GM13976 (cell line): ENCODE measurements around the gene CSF2RB.

Experiments
- DNase-seq: peaks from one replicate; pipeline ENCODE4 v3.0.0; 2012; ENCODE audit warnings: low spot score
- in situ Hi-C: fragments of 300-500 bp; cut with MboI; formaldehyde crosslinking; loops from one replicate; pipeline ENCODE4 v1.12.0; 2022; ENCODE audit warnings: low sequenced_read_pairs, mixed read lengths, inconsistent platforms; ENCODE audit not compliant: unreplicated experiment
- TF ChIP-seq, protein P1 (sequence below): IDR thresholded peaks from 2 replicates; pipeline ENCODE4 v1.5.1; 2012; ENCODE audit warnings: borderline replicate concordance, mild to moderate bottlenecking; ENCODE audit not compliant: insufficient read depth; ENCODE audit errors: extremely low read depth, missing control alignments, control extremely low read depth

Gene CSF2RB

DNA sequence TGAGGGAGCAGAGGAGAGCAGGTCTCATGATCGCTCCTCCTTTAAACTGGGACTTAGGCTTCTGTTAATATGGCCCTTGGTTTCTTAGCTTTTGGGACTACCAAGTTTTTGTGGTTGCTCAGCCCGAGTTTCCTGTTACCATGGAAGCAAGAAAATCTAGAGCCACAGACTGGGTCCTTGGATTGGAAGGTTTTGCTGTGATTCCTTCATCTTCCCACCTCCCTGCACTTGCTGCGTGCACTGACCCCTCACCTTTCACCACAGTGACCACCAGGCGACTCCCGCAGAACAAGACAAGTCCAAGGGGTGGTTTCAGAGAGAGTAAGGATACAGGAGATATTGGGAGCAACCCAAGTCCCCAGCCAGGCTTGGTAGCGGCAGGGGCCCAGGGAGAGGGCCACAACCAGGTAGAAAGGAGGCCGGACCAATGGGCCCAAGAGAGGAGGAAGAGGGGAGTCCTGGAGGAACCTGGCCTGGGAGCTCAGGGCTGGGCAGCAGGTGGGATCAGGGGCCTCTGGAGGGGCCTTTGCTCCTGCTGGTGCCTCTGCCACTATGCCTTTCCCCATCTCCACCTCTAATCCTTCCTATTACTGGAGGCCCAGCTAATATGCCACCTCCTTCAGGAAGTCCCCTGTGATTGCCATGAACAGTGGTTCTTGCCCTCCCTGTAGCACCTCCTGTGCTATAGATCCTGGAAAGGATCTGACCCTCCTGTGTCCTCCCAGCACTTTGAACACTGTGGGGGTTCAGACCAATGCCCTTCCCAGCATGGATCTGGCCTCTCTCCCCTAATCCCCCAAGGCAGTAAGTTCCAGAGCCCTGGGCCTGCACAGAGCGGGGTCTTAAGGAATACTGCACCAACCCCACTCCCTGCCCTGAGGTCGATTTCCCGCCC lies 21.2 kb downstream of the CSF2RB start:
- in situ Hi-C loops: no loop called here
- no peak for DNase-seq
- TF ChIP-seq, protein P1, sequence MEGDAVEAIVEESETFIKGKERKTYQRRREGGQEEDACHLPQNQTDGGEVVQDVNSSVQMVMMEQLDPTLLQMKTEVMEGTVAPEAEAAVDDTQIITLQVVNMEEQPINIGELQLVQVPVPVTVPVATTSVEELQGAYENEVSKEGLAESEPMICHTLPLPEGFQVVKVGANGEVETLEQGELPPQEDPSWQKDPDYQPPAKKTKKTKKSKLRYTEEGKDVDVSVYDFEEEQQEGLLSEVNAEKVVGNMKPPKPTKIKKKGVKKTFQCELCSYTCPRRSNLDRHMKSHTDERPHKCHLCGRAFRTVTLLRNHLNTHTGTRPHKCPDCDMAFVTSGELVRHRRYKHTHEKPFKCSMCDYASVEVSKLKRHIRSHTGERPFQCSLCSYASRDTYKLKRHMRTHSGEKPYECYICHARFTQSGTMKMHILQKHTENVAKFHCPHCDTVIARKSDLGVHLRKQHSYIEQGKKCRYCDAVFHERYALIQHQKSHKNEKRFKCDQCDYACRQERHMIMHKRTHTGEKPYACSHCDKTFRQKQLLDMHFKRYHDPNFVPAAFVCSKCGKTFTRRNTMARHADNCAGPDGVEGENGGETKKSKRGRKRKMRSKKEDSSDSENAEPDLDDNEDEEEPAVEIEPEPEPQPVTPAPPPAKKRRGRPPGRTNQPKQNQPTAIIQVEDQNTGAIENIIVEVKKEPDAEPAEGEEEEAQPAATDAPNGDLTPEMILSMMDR: no peak

- in situ Hi-C loops: no loop called here
- DNase-seq: no peak
- TF ChIP-seq, protein P1: no peak
Observed at GRCh38 chr22:36935313-36935610, 21.8 kb downstream of the CSF2RB start.

- in situ Hi-C loops: no loop called here
- TF ChIP-seq, protein P1: no peak
Observed at GRCh38 chr22:36935694-36936093, 22.3 kb downstream of the CSF2RB start.

DNA sequence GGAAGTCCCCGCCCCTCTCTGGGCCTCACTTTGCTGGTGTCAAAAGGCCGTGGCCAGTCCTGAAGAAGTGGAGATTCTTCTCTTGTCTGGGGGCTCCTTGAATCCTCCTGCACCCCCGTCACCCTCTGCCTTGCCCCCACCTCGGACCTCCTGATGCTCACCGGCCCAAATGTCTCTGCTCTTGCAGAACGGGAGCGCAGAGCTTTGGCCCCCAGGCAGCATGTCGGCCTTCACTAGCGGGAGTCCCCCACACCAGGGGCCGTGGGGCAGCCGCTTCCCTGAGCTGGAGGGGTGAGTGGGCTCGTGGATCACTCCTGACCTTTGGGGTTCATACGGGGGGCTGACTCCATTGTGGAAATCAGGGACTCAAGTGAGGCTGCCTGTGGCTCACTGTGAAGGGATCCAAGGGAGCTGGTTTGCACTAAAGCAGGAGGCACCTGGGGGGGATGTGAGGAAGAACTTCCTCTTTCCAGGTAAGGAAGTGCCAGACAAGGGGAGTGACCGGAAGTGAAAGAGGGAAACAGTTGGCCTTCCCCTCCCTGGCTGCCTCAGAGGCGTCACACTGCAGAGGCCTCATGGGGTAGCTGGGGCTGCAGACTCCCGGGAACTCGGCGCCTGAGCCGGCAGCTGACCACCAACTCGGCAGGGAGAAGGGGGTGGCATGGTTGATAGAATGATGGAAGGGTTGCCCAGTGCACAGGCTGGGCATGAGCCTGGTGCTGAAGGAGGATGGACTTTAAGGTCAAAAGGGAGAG lies 23.1 kb downstream of the CSF2RB start:
- no peak for DNase-seq
- in situ Hi-C loops: no loop called here
- TF ChIP-seq, protein P1: no peak

More at GRCh38 chr22:36935694-36936093, 22.3 kb downstream of the CSF2RB start:
- no peak for DNase-seq

DNA sequence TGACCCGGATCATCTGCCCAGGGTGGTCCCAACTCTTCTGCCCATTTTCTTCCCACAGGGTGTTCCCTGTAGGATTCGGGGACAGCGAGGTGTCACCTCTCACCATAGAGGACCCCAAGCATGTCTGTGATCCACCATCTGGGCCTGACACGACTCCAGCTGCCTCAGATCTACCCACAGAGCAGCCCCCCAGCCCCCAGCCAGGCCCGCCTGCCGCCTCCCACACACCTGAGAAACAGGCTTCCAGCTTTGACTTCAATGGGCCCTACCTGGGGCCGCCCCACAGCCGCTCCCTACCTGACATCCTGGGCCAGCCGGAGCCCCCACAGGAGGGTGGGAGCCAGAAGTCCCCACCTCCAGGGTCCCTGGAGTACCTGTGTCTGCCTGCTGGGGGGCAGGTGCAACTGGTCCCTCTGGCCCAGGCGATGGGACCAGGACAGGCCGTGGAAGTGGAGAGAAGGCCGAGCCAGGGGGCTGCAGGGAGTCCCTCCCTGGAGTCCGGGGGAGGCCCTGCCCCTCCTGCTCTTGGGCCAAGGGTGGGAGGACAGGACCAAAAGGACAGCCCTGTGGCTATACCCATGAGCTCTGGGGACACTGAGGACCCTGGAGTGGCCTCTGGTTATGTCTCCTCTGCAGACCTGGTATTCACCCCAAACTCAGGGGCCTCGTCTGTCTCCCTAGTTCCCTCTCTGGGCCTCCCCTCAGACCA lies 24.0 kb downstream of the CSF2RB start:
- no peak for DNase-seq
- in situ Hi-C loops: no loop called here
- TF ChIP-seq, protein P1: no peak

DNA sequence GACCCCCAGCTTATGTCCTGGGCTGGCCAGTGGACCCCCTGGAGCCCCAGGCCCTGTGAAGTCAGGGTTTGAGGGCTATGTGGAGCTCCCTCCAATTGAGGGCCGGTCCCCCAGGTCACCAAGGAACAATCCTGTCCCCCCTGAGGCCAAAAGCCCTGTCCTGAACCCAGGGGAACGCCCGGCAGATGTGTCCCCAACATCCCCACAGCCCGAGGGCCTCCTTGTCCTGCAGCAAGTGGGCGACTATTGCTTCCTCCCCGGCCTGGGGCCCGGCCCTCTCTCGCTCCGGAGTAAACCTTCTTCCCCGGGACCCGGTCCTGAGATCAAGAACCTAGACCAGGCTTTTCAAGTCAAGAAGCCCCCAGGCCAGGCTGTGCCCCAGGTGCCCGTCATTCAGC lies 24.6 kb downstream of the CSF2RB start:
- TF ChIP-seq, protein P1: no peak
- in situ Hi-C loops: no loop called here
- DNase-seq: no peak
